GM12892 (cell line): ENCODE data around the gene SRMS.

ENCODE experiments used
- POLR2A ChIP-seq: IDR thresholded peaks from 2 replicates; pipeline ENCODE4 v1.6.1; 2011; ENCODE audit warnings: low read depth, low read length, control low read depth
- TAF1 ChIP-seq: IDR thresholded peaks from 2 replicates; pipeline ENCODE4 v1.6.1; 2011; ENCODE audit warnings: low read depth, mild to moderate bottlenecking, control low read depth, low read length, borderline replicate concordance

GRCh38 chr20:63592661-63593060 lies 45.1 kb upstream of the SRMS start:
- TF ChIP-seq POLR2A (no peak), TAF1 (no peak)
